ENCODE measurements around the gene FAM107B. TPM values are rescaled to one million over a fixed set of nuclear protein-coding genes. Genes with fewer than 3 reads are reported as not detected.

FAM107B gene
- total RNA-seq, 1 experiment from 2014 or later: 24.5 TPM

DNA sequence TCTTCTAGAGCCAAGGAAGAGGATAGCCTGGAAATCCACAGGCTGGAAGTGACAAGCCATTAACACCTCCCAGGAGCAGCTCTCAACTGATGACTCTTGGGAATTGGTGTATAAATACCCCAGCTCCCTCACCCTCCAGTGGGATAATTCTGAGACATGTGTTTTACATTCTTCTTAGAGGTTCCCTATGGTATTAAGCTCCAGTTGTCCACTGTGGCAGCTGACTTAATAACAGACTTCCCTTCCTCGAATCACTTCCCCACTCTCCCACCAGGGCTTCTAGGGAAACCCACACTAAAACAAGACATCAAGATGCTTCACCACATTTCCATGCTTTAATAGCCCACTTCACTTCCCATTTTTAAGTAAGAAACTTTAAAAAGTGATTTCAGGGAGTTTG lies 47.2 kb downstream of the FAM107B start:
- Histone ChIP-seq H2BK20ac (ENCODE audit: low read depth, low read length, poor library complexity, severe bottlenecking) (no peak overlapping the region), H4K5ac (ENCODE audit: insufficient read length, low read depth, low read length) (no peak overlapping the region), H4K8ac (replicated peaks; ENCODE audit: insufficient read length, low read depth, low read length) (no peak overlapping the region), H3K23me2 (ENCODE audit: insufficient read length, low read depth, low read length, poor library complexity, severe bottlenecking) (no peaks in the 10 kb centered on the region), H3K9me3 (ENCODE audit: control insufficient read depth, low read depth, low read length) (no peaks in the 10 kb centered on the region), H2AK5ac (ENCODE audit: insufficient read length, low read length) (no peak overlapping the region), H3K79me1 (ENCODE audit: insufficient read depth, low read depth, low read length, poor library complexity, severe bottlenecking) (no peaks in the 10 kb centered on the region), H3K4me1 (ENCODE audit: insufficient read depth, low read length) (no peaks in the 10 kb centered on the region), H3K56ac (ENCODE audit: insufficient read length, low read depth, low read length) (no peak overlapping the region), H2BK12ac (ENCODE audit: insufficient read length, low read depth, low read length) (no peak overlapping the region), H4K91ac (ENCODE audit: insufficient read length, low read depth, low read length) (no peak overlapping the region), H2BK5ac (ENCODE audit: insufficient read length, low read length) (no peak overlapping the region), H3K23ac (ENCODE audit: insufficient read length, low read depth, low read length) (no peak overlapping the region), H3K79me2 (ENCODE audit: insufficient read depth, low read length) (no peaks in the 10 kb centered on the region), H2BK15ac (ENCODE audit: low read depth, low read length) (no peak overlapping the region), H3K27ac (ENCODE audit: insufficient read length, low read depth, low read length) (no peak overlapping the region), H3K27me3 (ENCODE audit: insufficient read depth, low read length) (no peaks in the 10 kb centered on the region), H2AFZ (ENCODE audit: low read length) (no peak overlapping the region), H3K4ac (ENCODE audit: low read depth, low read length) (no peak overlapping the region), H3K4me2 (ENCODE audit: insufficient read depth, insufficient read length, low read length) (no peak overlapping the region), H4K20me1 (ENCODE audit: control insufficient read depth, insufficient read depth, insufficient read length) (no peaks in the 10 kb centered on the region), H3K9ac (ENCODE audit: extremely low read depth, insufficient read length, low read length) (no peak overlapping the region), H2BK120ac (ENCODE audit: low read depth, low read length, poor library complexity, severe bottlenecking) (no peak overlapping the region), H3K14ac (ENCODE audit: insufficient read depth, low read length) (no peak overlapping the region), H3K18ac (ENCODE audit: insufficient read length, low read depth, low read length) (no peak overlapping the region), H3T11ph (ENCODE audit: low read length) (no peak overlapping the region)
- TF ChIP-seq, protein P1, sequence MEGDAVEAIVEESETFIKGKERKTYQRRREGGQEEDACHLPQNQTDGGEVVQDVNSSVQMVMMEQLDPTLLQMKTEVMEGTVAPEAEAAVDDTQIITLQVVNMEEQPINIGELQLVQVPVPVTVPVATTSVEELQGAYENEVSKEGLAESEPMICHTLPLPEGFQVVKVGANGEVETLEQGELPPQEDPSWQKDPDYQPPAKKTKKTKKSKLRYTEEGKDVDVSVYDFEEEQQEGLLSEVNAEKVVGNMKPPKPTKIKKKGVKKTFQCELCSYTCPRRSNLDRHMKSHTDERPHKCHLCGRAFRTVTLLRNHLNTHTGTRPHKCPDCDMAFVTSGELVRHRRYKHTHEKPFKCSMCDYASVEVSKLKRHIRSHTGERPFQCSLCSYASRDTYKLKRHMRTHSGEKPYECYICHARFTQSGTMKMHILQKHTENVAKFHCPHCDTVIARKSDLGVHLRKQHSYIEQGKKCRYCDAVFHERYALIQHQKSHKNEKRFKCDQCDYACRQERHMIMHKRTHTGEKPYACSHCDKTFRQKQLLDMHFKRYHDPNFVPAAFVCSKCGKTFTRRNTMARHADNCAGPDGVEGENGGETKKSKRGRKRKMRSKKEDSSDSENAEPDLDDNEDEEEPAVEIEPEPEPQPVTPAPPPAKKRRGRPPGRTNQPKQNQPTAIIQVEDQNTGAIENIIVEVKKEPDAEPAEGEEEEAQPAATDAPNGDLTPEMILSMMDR (conservative IDR thresholded peaks at IDR 0.05): no peak
- H3K27ac Mint-ChIP-seq: no peak overlapping the region
- peaks cover 4 to 9% of the 10 kb centered on the region in 2 experiments; a peak in 4 of 5 replicates for H3K9me3 Mint-ChIP-seq
- peaks cover 0 to 5% (median 3%) of the 10 kb centered on the region in 3 experiments; a peak in 5 of 7 replicates for H3K36me3 Mint-ChIP-seq (ENCODE audit: insufficient read depth in 1 of 3, low read depth in 3 of 3)
- H3K4me1 Mint-ChIP-seq: no peaks in the 10 kb centered on the region
- H3K27me3 Mint-ChIP-seq (ENCODE audit: low read depth): peaks cover 7% of the 10 kb centered on the region
- no peak overlapping the region for H3K4me3 Mint-ChIP-seq
- no CpG with 5 or more reads among the region's 1 CpG for WGBS (ENCODE audit: extremely low coverage, insufficient read length, low lambda C conversion rate)
- no peak for DNase-seq

Data from H9 (cell line).